Gastrocnemius medialis (tissue), 4 donors: ENCODE results near the gene ZFHX3. TPM values are rescaled to one million over a fixed set of nuclear protein-coding genes. Genes with fewer than 3 reads are reported as not detected.
A peak's percentile ranks its signal among the peaks of the same experiment; 100 is the strongest.

Experiments used
- ATAC-seq, 2 donors: fragments of 150-250 bp; one replicate each; pipeline ENCODE4 v1.9.1; 2016
- DNase-seq, 2 donors: peaks; one replicate each; pipeline ENCODE4 v3.0.0-alpha.2; 2019
- H3K27ac ChIP-seq, 4 donors: fragments of 200-600 bp; sonication (generic); 1 replicate in 1 of 4; 2 replicates in 3 of 4; pipeline ENCODE4 v1.5.1; 2016 to 2018; ENCODE audit warnings: mild to moderate bottlenecking in 2 of 4, moderate library complexity in 1 of 4
- H3K27me3 ChIP-seq, 3 donors: fragments of 200-600 bp; sonication (generic) in 2 of 3; 1 replicate in 1 of 3; 2 replicates in 2 of 3; pipeline versions ENCODE4 v1.5.1 to v1.6.0; 2016 to 2019; ENCODE audit warnings: mild to moderate bottlenecking in 1 of 3, moderate library complexity in 1 of 3
- H3K36me3 ChIP-seq, 2 donors: fragments of 200-600 bp; sonication (generic) in 1 of 2; one replicate each; pipeline ENCODE4 v1.5.1; 2017 to 2018
- H3K4me1 ChIP-seq, 2 donors: fragments of 200-600 bp; sonication (generic) in 1 of 2; one replicate each; pipeline ENCODE4 v1.5.1; 2016 to 2017; ENCODE audit warnings: mild to moderate bottlenecking in 2 of 2
- H3K4me3 ChIP-seq, 4 donors: fragments of 200-600 bp; sonication (generic) in 3 of 4; 1 replicate in 1 of 4; 2 replicates in 3 of 4; pipeline ENCODE4 v1.5.1; 2016 to 2019; ENCODE audit warnings: mild to moderate bottlenecking in 2 of 4
- H3K9me3 ChIP-seq, 3 donors: fragments of 200-600 bp; sonication (generic) in 2 of 3; 1 replicate in 1 of 3; 2 replicates in 2 of 3; pipeline ENCODE4 v1.5.1; 2016 to 2019
- CTCF ChIP-seq, 5 experiments: fragments of 450-650 bp in 3 of 5; fragments of 200-600 bp in 2 of 5; sonication (generic) in 2 of 5; IDR thresholded peaks in 4 of 5; conservative IDR thresholded peaks in 1 of 5; 1 replicate in 4 of 5; 2 replicates in 1 of 5; pipeline ENCODE4 v1.5.1; 2016 to 2019; ENCODE audit warnings: antibody characterized with exemption in 5 of 5, mild to moderate bottlenecking in 3 of 5, moderate library complexity in 3 of 5
- POLR2A ChIP-seq, 2 donors: fragments of 450-650 bp; IDR thresholded peaks; one replicate each; pipeline ENCODE4 v1.6.1; 2017; ENCODE audit warnings: antibody characterized with exemption in 2 of 2, mild to moderate bottlenecking in 2 of 2, moderate library complexity in 2 of 2
- in situ Hi-C, 4 donors: fragments of 200-750 bp; cut with MboI; loops; one replicate each; pipeline versions ENCODE4 v1.15.0 to v1.8.0; 2017; ENCODE audit warnings: low sequenced_read_pairs in 4 of 4
- intact Hi-C: fragments of 100-400 bp; cut with DNase I; formaldehyde crosslinking; loops from one replicate; pipeline ENCODE4 v1.15.1; 2023; ENCODE audit warnings: low total_unique reads
- total RNA-seq, 4 donors: library from RNA; depleted of rRNA; stranded (reverse); fragments of >200 nt; gene quantifications; one replicate each; pipeline versions ENCODE4 v1.1.0 to v1.2.3, GENCODE V29; 2016

Gene ZFHX3
- total RNA-seq, 4 donors from 2014 or later, result 14.0 to 28.5 (median 27.3) TPM

- peaks cover 78 to 81% of the 10 kb centered on the region in 2 donors for H3K4me1 ChIP-seq
Measured at GRCh38 chr16:73016488-73016830, 31.5 kb downstream of the ZFHX3 start.

GRCh38 chr16:73015612-73016487 is 32.1 kb downstream of the ZFHX3 start:
- Histone ChIP-seq H3K4me3 (no peak overlapping the region), H3K27ac (peak overlapping the region; percentile 56 to 83 (median 72)), H3K9me3 (no peaks in the 10 kb centered on the region), H3K27me3 (no peaks in the 10 kb centered on the region), H3K36me3 (no peaks in the 10 kb centered on the region), H3K4me1 (peaks cover 74 to 84% of the 10 kb centered on the region in 2 donors)
- peak; percentile 70 to 74 for DNase-seq
- in situ Hi-C loops (no loop called here), intact Hi-C loops (no loop called here)
- peak; percentile 19 to 32 for ATAC-seq
- TF ChIP-seq POLR2A (IDR thresholded peaks at IDR 0.05) (no peak), CTCF (IDR thresholded peaks at IDR 0.05 in 4 of 5, conservative IDR thresholded peaks at IDR 0.05 in 1 of 5) (no peak)

More at GRCh38 chr16:73016488-73016830, 31.5 kb downstream of the ZFHX3 start:
- no peak for ATAC-seq
- TF ChIP-seq CTCF (IDR thresholded peaks at IDR 0.05 in 4 of 5, conservative IDR thresholded peaks at IDR 0.05 in 1 of 5) (no peak), POLR2A (IDR thresholded peaks at IDR 0.05) (no peak)
- no peak for DNase-seq
- Histone ChIP-seq H3K27me3 (no peaks in the 10 kb centered on the region), H3K27ac (peak overlapping the region; percentile 56 to 83 (median 72)), H3K36me3 (no peaks in the 10 kb centered on the region), H3K9me3 (no peaks in the 10 kb centered on the region), H3K4me3 (no peak overlapping the region)
- intact Hi-C loops (no loop called here), in situ Hi-C loops (no loop called here)

GRCh38 chr16:73014768-73015167 is 33.2 kb downstream of the ZFHX3 start:
- intact Hi-C loops, result no loop called here
- no peak for TF ChIP-seq POLR2A (IDR thresholded peaks at IDR 0.05)
- no peak for TF ChIP-seq CTCF (IDR thresholded peaks at IDR 0.05 in 4 of 5, conservative IDR thresholded peaks at IDR 0.05 in 1 of 5)
- Histone ChIP-seq H3K27me3 (no peaks in the 10 kb centered on the region), H3K27ac (peak overlapping the region in 3 of 4 donors; percentile 56 to 83 (median 70)), H3K36me3 (no peaks in the 10 kb centered on the region), H3K4me1 (peaks cover 73 to 82% of the 10 kb centered on the region in 2 donors), H3K9me3 (no peaks in the 10 kb centered on the region), H3K4me3 (no peak overlapping the region)
- in situ Hi-C loops, result no loop called here
- DNase-seq (no peak), ATAC-seq (no peak)

GRCh38 chr16:73013974-73014373 is 34.0 kb downstream of the ZFHX3 start:
- ATAC-seq (no peak), DNase-seq (no peak)
- no peaks in the 10 kb centered on the region for H3K27me3 ChIP-seq
- in situ Hi-C loops (no loop called here), intact Hi-C loops (loop anchor here (2.0 kb wide), 1 partner anchor 75 kb away; no protein-coding TSS in a partner anchor)
- H3K4me3 ChIP-seq, result no peak overlapping the region
- peaks cover 73 to 82% of the 10 kb centered on the region in 2 donors for H3K4me1 ChIP-seq
- H3K36me3 ChIP-seq, result no peaks in the 10 kb centered on the region
- peak overlapping the region; percentile 8 to 83 (median 78) for H3K27ac ChIP-seq
- TF ChIP-seq CTCF (IDR thresholded peaks at IDR 0.05 in 4 of 5, conservative IDR thresholded peaks at IDR 0.05 in 1 of 5), result no peak
- TF ChIP-seq POLR2A (IDR thresholded peaks at IDR 0.05), result no peak
- H3K9me3 ChIP-seq, result no peaks in the 10 kb centered on the region
